Keratinocyte (primary cell): ENCODE results near the gene ZDHHC3. TPM values are rescaled to one million over a fixed set of nuclear protein-coding genes. Genes with fewer than 3 reads are reported as not detected.

Experiments used
- DNase-seq: peaks from one replicate; pipeline ENCODE4 v3.0.0-alpha.2; 2011; ENCODE audit warnings: low read depth, missing footprints, low spot score
- FAIRE-seq: peaks from 2 replicates; lab custom pipeline; 2011; peaks lifted over from hg19 to GRCh38; lab: Jason Lieb, UNC
- H2AFZ ChIP-seq: 2 replicates; pipeline ENCODE4 v1.6.0; 2012; ENCODE audit warnings: low read length, control low read depth, inconsistent platforms; ENCODE audit not compliant: control insufficient read depth
- H3K27ac ChIP-seq: 2 replicates; pipeline ENCODE4 v1.5.1; 2011; ENCODE audit warnings: low read length; ENCODE audit not compliant: control insufficient read depth, insufficient read depth
- H3K27me3 ChIP-seq: 3 replicates; pipeline ENCODE4 v1.6.0; 2011; ENCODE audit warnings: low read length; ENCODE audit not compliant: control insufficient read depth, insufficient read depth; ENCODE audit errors: extremely low read depth
- H3K36me3 ChIP-seq, 2 experiments: 2 replicates in 1 of 2; 3 replicates in 1 of 2; pipeline ENCODE4 v1.5.1; 2011; ENCODE audit warnings: low read length in 2 of 2, mild to moderate bottlenecking in 1 of 2; ENCODE audit not compliant: control insufficient read depth in 2 of 2, insufficient read depth in 2 of 2; ENCODE audit errors: extremely low read depth in 1 of 2
- H3K4me1 ChIP-seq: 3 replicates; pipeline ENCODE4 v1.5.1; 2011; ENCODE audit warnings: low read length; ENCODE audit not compliant: control insufficient read depth, insufficient read depth; ENCODE audit errors: extremely low read depth
- H3K4me2 ChIP-seq: 3 replicates; pipeline ENCODE4 v1.6.0; 2011; ENCODE audit warnings: low read depth, low read length; ENCODE audit not compliant: control insufficient read depth, insufficient read depth; ENCODE audit errors: extremely low read depth
- H3K4me3 ChIP-seq, 3 experiments: fragments of 200-600 bp in 1 of 3; sonication (generic) in 1 of 3; 2 replicates in 2 of 3; 3 replicates in 1 of 3; pipeline ENCODE4 v1.5.1; 2011 to 2016; ENCODE audit warnings: low read length in 3 of 3, mild to moderate bottlenecking in 3 of 3, control low read depth in 2 of 3, inconsistent platforms in 1 of 3, low read depth in 1 of 3, mixed read lengths in 1 of 3, mixed run types in 1 of 3, moderate library complexity in 1 of 3; ENCODE audit not compliant: control insufficient read depth in 2 of 3, insufficient read depth in 2 of 3; ENCODE audit errors: extremely low read depth in 1 of 3
- H3K79me2 ChIP-seq: 2 replicates; pipeline ENCODE4 v1.6.0; 2012; ENCODE audit warnings: low read length; ENCODE audit not compliant: control insufficient read depth, insufficient read depth
- H3K9ac ChIP-seq: 3 replicates; pipeline ENCODE4 v1.6.0; 2011; ENCODE audit warnings: low read length; ENCODE audit not compliant: control insufficient read depth, insufficient read depth; ENCODE audit errors: extremely low read depth
- H3K9me1 ChIP-seq: 3 replicates; pipeline ENCODE4 v1.6.0; 2011; ENCODE audit warnings: low read length; ENCODE audit not compliant: control insufficient read depth, insufficient read depth; ENCODE audit errors: extremely low read depth
- H3K9me3 ChIP-seq: 2 replicates; pipeline ENCODE4 v1.5.1; 2012; ENCODE audit warnings: low read depth, low read length; ENCODE audit not compliant: control insufficient read depth
- H4K20me1 ChIP-seq: 3 replicates; pipeline ENCODE4 v1.6.0; 2011; ENCODE audit warnings: low read length; ENCODE audit not compliant: control insufficient read depth, insufficient read depth; ENCODE audit errors: extremely low read depth
- EZH2 ChIP-seq: IDR thresholded peaks from one replicate; pipeline ENCODE4 v1.6.1; 2012; ENCODE audit warnings: inconsistent platforms, mild to moderate bottlenecking, low read length, moderate library complexity
- dilution Hi-C: fragments of 300-500 bp; cut with MboI; formaldehyde crosslinking; loops from one replicate; pipeline ENCODE4 v1.7.0; 2020; ENCODE audit warnings: low sequenced_read_pairs; ENCODE audit not compliant: extremely low pct_ligation_motif_present
- polyA plus RNA-seq, 5 experiments: library from polyadenylated mRNA; depleted of rRNA in 3 of 5; stranded (reverse) in 3 of 5; stranded (forward) in 1 of 5; unstranded in 1 of 5; fragments of >200 nt; gene quantifications; 1 replicate in 1 of 5; 2 replicates in 3 of 5; 3 replicates in 1 of 5; pipeline versions ENCODE4 v1.2.1 to v1.2.3, GENCODE V29; 2011 to 2012; ENCODE audit warnings: missing spikeins in 2 of 5, low read depth in 1 of 5, low replicate concordance in 1 of 5
- TF ChIP-seq, protein P1 (sequence below), 3 experiments: IDR thresholded peaks in 1 of 3; conservative IDR thresholded peaks in 1 of 3; optimal IDR thresholded peaks in 1 of 3; 2 replicates in 2 of 3; 3 replicates in 1 of 3; pipeline versions ENCODE3 to v1.5.1; 2011; ENCODE audit warnings: low read length in 3 of 3, mild to moderate bottlenecking in 3 of 3, moderate library complexity in 2 of 3, control low read depth in 1 of 3, inconsistent platforms in 1 of 3; ENCODE audit not compliant: insufficient read depth in 2 of 3; ENCODE audit errors: extremely low read depth in 1 of 3

ZDHHC3 gene
- polyA plus RNA-seq, 1 donor (not counting 4 experiments of a cell fraction or from before 2014, with no cell fraction given): 151 TPM

DNA sequence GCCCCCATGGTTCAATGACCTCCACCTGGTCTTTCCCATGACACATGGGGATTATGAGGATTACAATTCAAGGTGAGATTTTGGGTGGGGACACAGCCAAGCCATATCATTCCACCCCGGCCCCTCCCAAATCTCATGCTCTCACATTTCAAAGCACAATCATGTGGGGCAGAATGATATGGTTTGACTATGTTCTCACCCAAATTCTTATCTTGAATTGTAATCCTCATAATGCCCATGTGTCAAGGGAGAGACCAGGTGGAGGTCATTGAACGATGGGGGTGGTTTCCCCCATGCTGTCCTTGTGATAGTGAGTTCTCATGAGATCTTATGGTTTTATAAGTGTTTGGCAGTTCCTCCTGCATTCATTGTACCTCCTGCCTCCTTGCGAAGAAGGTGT is 47.7 kb upstream of the ZDHHC3 start:
- Histone ChIP-seq H3K27ac (no peak overlapping the region), H4K20me1 (no peaks in the 10 kb centered on the region), H3K9me3 (no peaks in the 10 kb centered on the region), H3K4me3 (no peak overlapping the region), H3K4me1 (peaks cover 4% of the 10 kb centered on the region), H3K27me3 (no peaks in the 10 kb centered on the region), H3K79me2 (no peaks in the 10 kb centered on the region), H2AFZ (no peak overlapping the region), H3K9me1 (no peaks in the 10 kb centered on the region), H3K36me3 (no peaks in the 10 kb centered on the region), H3K4me2 (no peak overlapping the region), H3K9ac (no peak overlapping the region)
- FAIRE-seq: no peak
- dilution Hi-C loops: no loop called here
- TF ChIP-seq, protein P1, sequence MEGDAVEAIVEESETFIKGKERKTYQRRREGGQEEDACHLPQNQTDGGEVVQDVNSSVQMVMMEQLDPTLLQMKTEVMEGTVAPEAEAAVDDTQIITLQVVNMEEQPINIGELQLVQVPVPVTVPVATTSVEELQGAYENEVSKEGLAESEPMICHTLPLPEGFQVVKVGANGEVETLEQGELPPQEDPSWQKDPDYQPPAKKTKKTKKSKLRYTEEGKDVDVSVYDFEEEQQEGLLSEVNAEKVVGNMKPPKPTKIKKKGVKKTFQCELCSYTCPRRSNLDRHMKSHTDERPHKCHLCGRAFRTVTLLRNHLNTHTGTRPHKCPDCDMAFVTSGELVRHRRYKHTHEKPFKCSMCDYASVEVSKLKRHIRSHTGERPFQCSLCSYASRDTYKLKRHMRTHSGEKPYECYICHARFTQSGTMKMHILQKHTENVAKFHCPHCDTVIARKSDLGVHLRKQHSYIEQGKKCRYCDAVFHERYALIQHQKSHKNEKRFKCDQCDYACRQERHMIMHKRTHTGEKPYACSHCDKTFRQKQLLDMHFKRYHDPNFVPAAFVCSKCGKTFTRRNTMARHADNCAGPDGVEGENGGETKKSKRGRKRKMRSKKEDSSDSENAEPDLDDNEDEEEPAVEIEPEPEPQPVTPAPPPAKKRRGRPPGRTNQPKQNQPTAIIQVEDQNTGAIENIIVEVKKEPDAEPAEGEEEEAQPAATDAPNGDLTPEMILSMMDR (optimal IDR thresholded peaks at IDR 0.05 in 1 of 3, IDR thresholded peaks at IDR 0.05 in 1 of 3, conservative IDR thresholded peaks at IDR 0.05 in 1 of 3; ENCODE audit: extremely low read depth in 1 of 3, insufficient read depth in 2 of 3, low read length in 3 of 3): no peak
- no peak for TF ChIP-seq EZH2
- no peak for DNase-seq

DNA sequence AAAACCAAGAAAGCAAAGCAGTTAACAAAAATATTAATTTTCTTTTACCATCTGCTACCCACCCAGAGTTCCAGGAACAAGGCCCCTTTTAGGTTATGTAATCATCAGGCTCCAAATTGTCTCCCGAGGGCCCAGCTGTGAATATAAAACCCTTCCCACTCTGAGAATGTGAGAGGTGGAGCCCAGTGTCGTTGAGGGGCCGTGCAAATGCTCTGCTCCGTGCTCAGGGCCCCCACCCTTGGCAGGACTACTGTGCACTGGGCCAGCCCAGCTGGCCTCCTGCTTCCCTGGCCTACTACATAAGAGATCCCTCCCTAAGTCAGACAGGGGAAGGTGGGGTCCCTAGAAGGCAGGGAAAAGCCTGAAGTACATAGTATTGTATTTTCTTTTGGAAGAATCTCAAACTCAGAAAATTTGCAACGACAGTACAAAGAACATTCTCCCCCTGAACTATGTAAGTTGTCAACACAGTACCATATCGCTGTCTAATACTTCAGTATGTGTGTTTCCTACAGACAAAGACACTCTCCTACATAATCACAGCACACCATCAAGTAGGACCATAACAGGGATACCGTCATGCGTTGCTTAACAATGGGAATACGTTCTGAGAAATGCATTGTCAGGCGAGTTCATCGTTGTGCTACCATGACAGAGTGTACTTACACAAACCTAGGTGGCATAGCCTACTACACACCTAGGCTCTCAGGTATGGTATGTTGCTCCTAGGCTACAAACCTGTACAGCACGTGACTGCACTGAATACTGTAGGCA is 45.7 kb upstream of the ZDHHC3 start:
- Histone ChIP-seq H3K27me3 (no peaks in the 10 kb centered on the region), H3K36me3 (no peaks in the 10 kb centered on the region), H3K27ac (no peak overlapping the region), H4K20me1 (no peaks in the 10 kb centered on the region), H3K9ac (no peak overlapping the region), H3K4me3 (no peak overlapping the region), H3K4me2 (no peak overlapping the region), H3K79me2 (no peaks in the 10 kb centered on the region), H3K9me3 (no peaks in the 10 kb centered on the region), H3K4me1 (peaks cover 4% of the 10 kb centered on the region), H3K9me1 (no peaks in the 10 kb centered on the region), H2AFZ (no peak overlapping the region)
- DNase-seq: no peak
- TF ChIP-seq, protein P1 (optimal IDR thresholded peaks at IDR 0.05 in 1 of 3, IDR thresholded peaks at IDR 0.05 in 1 of 3, conservative IDR thresholded peaks at IDR 0.05 in 1 of 3; ENCODE audit: extremely low read depth in 1 of 3, insufficient read depth in 2 of 3, low read length in 3 of 3): no peak
- TF ChIP-seq EZH2: no peak
- dilution Hi-C loops: no loop called here
- no peak for FAIRE-seq
